OCI-LY7 (cell line): ENCODE data around the gene ANTKMT.

Experiments
- EZH2phosphoT487 ChIP-seq: fragments of 200-600 bp; sonication (generic); IDR thresholded peaks from 2 replicates; pipeline ENCODE4 v1.6.1; 2018; ENCODE audit warnings: low read depth, borderline replicate concordance, mild to moderate bottlenecking, mixed run types, antibody characterized with exemption, low read length, moderate library complexity, mixed read lengths
- TF ChIP-seq, protein P1 (sequence below): fragments of 200-600 bp; sonication (generic); conservative IDR thresholded peaks from 2 replicates; pipeline ENCODE4 v1.5.1; 2014; ENCODE audit warnings: mild to moderate bottlenecking, antibody characterized with exemption, low read length, moderate library complexity, mixed read lengths

DNA sequence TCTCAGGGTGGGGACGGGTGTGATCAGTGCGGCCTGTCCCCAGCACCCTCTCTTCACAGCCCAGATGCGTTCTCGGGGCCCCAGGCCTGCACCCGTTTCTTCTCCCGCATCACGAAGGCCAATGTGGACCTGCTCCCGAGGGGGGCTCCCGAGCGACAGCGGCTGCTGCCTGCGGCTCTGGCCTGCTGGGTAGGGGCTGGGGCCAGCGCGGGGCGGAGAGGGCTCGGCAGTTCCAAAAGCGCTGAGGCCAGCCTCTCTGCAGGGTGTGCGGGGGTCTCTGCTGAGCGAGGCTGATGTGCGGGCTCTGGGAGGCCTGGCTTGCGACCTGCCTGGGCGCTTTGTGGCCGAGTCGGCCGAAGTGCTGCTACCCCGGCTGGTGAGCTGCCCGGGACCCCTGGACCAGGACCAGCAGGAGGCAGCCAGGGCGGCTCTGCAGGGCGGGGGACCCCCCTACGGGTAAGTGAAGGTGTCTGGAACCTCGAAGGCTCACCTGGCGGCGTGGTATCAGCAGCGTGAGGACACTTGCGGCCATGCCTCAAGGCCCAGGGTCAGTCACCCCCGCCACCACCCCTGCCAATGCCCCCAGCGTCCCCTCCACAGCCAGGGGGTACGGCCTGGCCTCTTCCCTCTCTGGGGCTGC, 44.0 kb downstream of the ANTKMT start:
- TF ChIP-seq, protein P1, sequence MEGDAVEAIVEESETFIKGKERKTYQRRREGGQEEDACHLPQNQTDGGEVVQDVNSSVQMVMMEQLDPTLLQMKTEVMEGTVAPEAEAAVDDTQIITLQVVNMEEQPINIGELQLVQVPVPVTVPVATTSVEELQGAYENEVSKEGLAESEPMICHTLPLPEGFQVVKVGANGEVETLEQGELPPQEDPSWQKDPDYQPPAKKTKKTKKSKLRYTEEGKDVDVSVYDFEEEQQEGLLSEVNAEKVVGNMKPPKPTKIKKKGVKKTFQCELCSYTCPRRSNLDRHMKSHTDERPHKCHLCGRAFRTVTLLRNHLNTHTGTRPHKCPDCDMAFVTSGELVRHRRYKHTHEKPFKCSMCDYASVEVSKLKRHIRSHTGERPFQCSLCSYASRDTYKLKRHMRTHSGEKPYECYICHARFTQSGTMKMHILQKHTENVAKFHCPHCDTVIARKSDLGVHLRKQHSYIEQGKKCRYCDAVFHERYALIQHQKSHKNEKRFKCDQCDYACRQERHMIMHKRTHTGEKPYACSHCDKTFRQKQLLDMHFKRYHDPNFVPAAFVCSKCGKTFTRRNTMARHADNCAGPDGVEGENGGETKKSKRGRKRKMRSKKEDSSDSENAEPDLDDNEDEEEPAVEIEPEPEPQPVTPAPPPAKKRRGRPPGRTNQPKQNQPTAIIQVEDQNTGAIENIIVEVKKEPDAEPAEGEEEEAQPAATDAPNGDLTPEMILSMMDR = no peak
- no peak for TF ChIP-seq EZH2phosphoT487
